ENCODE measurements around the gene CCND2.

The CCND2 gene

GRCh38 chr12:4244868-4245267 lies 28.7 kb upstream of the CCND2 start:
- H3K9ac ChIP-seq (ENCODE audit: low read depth, low read length, poor library complexity, severe bottlenecking): peak overlapping the region; percentile 3
- H3K36me3 ChIP-seq (ENCODE audit: insufficient read depth, low read length): no peaks in the 10 kb centered on the region
- no peaks in the 10 kb centered on the region for H3K27me3 ChIP-seq (ENCODE audit: insufficient read depth, low read length, poor library complexity, severe bottlenecking)
- H3K4me2 ChIP-seq (ENCODE audit: low read depth, low read length, poor library complexity, severe bottlenecking): no peak overlapping the region
- no peaks in the 10 kb centered on the region for H3K9me2 ChIP-seq (replicated peaks; ENCODE audit: low read depth, low read length)
- no peaks in the 10 kb centered on the region for H3F3A ChIP-seq (ENCODE audit: low read depth)
- peaks cover 62% of the 10 kb centered on the region for H3K4me1 ChIP-seq (ENCODE audit: insufficient read depth, low read length, poor library complexity, severe bottlenecking)
- H4K20me1 ChIP-seq (ENCODE audit: insufficient read depth, low read length, poor library complexity, severe bottlenecking): no peaks in the 10 kb centered on the region
- no peak overlapping the region for H2AFZ ChIP-seq (ENCODE audit: low read length)
- H3K9me3 ChIP-seq (ENCODE audit: insufficient read depth, low read depth, low read length): no peaks in the 10 kb centered on the region
- no peaks in the 10 kb centered on the region for H3K79me2 ChIP-seq (ENCODE audit: insufficient read depth, low read length)
- H3K4me3 ChIP-seq (ENCODE audit: low read length, poor library complexity, severe bottlenecking): no peak overlapping the region
- TF ChIP-seq CTCF (conservative IDR thresholded peaks at IDR 0.05; ENCODE audit: low read length) (no peak), EZH2phosphoT487 (IDR thresholded peaks at IDR 0.05; ENCODE audit: borderline replicate concordance) (no peak)

DNA sequence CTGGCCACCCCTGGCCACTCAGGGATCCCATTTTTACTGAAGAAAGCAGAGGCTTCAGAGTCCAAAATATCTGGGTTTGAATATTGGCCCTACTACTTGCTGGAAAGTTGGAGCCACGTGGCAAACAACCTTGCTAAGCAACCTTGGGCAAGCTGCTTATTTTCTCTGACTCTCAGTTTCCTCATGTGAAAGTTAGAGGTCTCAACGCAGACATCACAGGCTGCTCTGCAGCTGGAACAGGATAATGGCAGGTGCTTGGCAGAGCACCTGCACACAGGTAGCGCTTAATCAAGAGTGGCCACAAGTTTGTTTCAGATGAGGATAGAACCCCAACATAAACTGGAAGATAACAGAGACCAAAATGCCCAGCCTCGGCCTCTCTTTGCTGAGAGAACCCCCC lies 28.1 kb upstream of the CCND2 start:
- Histone ChIP-seq H3K9me2 (replicated peaks; ENCODE audit: low read depth, low read length) (no peaks in the 10 kb centered on the region), H2AFZ (ENCODE audit: low read length) (no peak overlapping the region), H3K4me1 (ENCODE audit: insufficient read depth, low read length, poor library complexity, severe bottlenecking) (peaks cover 58% of the 10 kb centered on the region), H3K36me3 (ENCODE audit: insufficient read depth, low read length) (no peaks in the 10 kb centered on the region), H3K4me2 (ENCODE audit: low read depth, low read length, poor library complexity, severe bottlenecking) (no peak overlapping the region), H3K9ac (ENCODE audit: low read depth, low read length, poor library complexity, severe bottlenecking) (peak overlapping the region; percentile 3), H3K9me3 (ENCODE audit: insufficient read depth, low read depth, low read length) (no peaks in the 10 kb centered on the region), H3F3A (ENCODE audit: low read depth) (no peaks in the 10 kb centered on the region), H3K27me3 (ENCODE audit: insufficient read depth, low read length, poor library complexity, severe bottlenecking) (no peaks in the 10 kb centered on the region), H4K20me1 (ENCODE audit: insufficient read depth, low read length, poor library complexity, severe bottlenecking) (no peaks in the 10 kb centered on the region), H3K79me2 (ENCODE audit: insufficient read depth, low read length) (no peaks in the 10 kb centered on the region), H3K4me3 (ENCODE audit: low read length, poor library complexity, severe bottlenecking) (no peak overlapping the region)
- no peak for TF ChIP-seq EZH2phosphoT487 (IDR thresholded peaks at IDR 0.05; ENCODE audit: borderline replicate concordance)
- TF ChIP-seq CTCF (conservative IDR thresholded peaks at IDR 0.05; ENCODE audit: low read length): no peak

- Histone ChIP-seq H3K9me3 (ENCODE audit: insufficient read depth, low read depth, low read length) (no peaks in the 10 kb centered on the region), H3K9me2 (replicated peaks; ENCODE audit: low read depth, low read length) (no peaks in the 10 kb centered on the region), H3F3A (ENCODE audit: low read depth) (no peaks in the 10 kb centered on the region), H3K4me2 (ENCODE audit: low read depth, low read length, poor library complexity, severe bottlenecking) (no peak overlapping the region), H3K27me3 (ENCODE audit: insufficient read depth, low read length, poor library complexity, severe bottlenecking) (no peaks in the 10 kb centered on the region), H3K9ac (ENCODE audit: low read depth, low read length, poor library complexity, severe bottlenecking) (peak overlapping the region; percentile 3), H3K79me2 (ENCODE audit: insufficient read depth, low read length) (no peaks in the 10 kb centered on the region), H3K4me3 (ENCODE audit: low read length, poor library complexity, severe bottlenecking) (no peak overlapping the region), H3K36me3 (ENCODE audit: insufficient read depth, low read length) (no peaks in the 10 kb centered on the region), H3K4me1 (ENCODE audit: insufficient read depth, low read length, poor library complexity, severe bottlenecking) (peaks cover 58% of the 10 kb centered on the region), H4K20me1 (ENCODE audit: insufficient read depth, low read length, poor library complexity, severe bottlenecking) (no peaks in the 10 kb centered on the region), H2AFZ (ENCODE audit: low read length) (no peak overlapping the region)
- no peak for TF ChIP-seq CTCF (conservative IDR thresholded peaks at IDR 0.05; ENCODE audit: low read length)
- no peak for TF ChIP-seq EZH2phosphoT487 (IDR thresholded peaks at IDR 0.05; ENCODE audit: borderline replicate concordance)
These were observed 27.4 kb upstream of the CCND2 start for GRCh38 chr12:4246116-4246515.

Data from Loucy (cell line).